ENCODE measurements around the gene SOWAHC. TPM values are rescaled to one million over a fixed set of nuclear protein-coding genes. Genes with fewer than 3 reads are reported as not detected.

The SOWAHC gene
- total and polyA plus RNA-seq, 2 of the 13 experiments (the other 11 are each of a cell fraction or from before 2014, with no cell fraction given): 21.2 to 22.5 TPM

DNA sequence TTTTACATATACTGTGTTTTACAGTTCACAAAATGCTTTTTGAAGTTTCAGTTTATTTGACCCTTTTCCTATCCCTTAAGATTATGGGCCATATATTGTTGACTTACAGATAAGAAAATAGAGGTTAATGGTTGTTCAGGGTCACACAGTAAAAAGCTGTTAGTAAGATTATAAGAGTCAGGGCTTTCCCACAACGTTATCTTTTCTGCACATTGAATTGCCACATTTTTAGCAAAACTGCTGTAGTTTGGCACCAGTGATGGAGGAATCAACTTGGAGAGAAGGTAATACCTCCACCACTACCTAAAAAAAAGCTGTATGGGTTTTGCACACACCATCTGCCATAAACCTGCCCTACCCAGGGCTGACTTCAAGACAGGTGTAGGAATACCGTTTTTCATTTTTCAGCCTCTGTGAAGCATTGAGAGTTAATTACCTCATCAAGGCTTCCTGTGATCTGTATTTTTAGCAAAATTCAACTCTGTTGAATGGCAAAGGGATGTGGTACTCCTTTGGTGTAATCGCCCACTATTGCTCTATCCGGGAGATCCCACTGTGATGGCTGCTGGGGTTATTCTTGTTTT, 5.0 kb downstream of the SOWAHC start:
- Histone ChIP-seq H3K27ac (ENCODE audit: extremely low read length, insufficient read depth, low read length) (no peak overlapping the region), H3K9ac (ENCODE audit: insufficient read depth, low read depth, low read length) (no peak overlapping the region), H4K20me1 (ENCODE audit: insufficient read depth, low read length) (peaks cover 30% of the 10 kb centered on the region), H2AFZ (ENCODE audit: low read length) (no peak overlapping the region), H3K4me1 (ENCODE audit: insufficient read depth, low read length) (peaks cover 52% of the 10 kb centered on the region), H3K36me3 (replicated peaks in 1 of 2; ENCODE audit: control insufficient read depth in 1 of 2, insufficient read depth in 2 of 2, low read length in 2 of 2) (no peaks in the 10 kb centered on the region), H3K4me3 (replicated peaks in 1 of 3; ENCODE audit: insufficient read depth in 1 of 3, low read depth in 2 of 3, low read length in 3 of 3) (no peak overlapping the region), H3K4me2 (ENCODE audit: low read depth, low read length) (peak overlapping the region; percentile 83; the same call in 1 of the 2 replicates), H3K27me3 (ENCODE audit: control insufficient read depth in 1 of 2, insufficient read depth in 2 of 2, low read length in 2 of 2) (no peaks in the 10 kb centered on the region), H3K79me2 (ENCODE audit: insufficient read depth, low read length) (peaks cover 52% of the 10 kb centered on the region), H3K9me3 (ENCODE audit: low read length) (no peaks in the 10 kb centered on the region)
- in situ Hi-C loops (cut with HindIII; ENCODE audit: extremely low pct_ligation_motif_present, low pct_unique_long_range_greater_than_20kb): loop anchor here (5.0 kb wide), 1 partner anchor 43 kb away; no protein-coding TSS in a partner anchor
- WGBS (ENCODE audit: low lambda C conversion rate): 91% methylated on average over 4 of the region's 4 CpGs
- no peak for TF ChIP-seq CC2D1A (CRISPR knock-in tag; IDR thresholded peaks at IDR 0.05)
- no peak for TF ChIP-seq XRCC5 (optimal IDR thresholded peaks at IDR 0.05; ENCODE audit: low read length)
- TF ChIP-seq, protein P1, sequence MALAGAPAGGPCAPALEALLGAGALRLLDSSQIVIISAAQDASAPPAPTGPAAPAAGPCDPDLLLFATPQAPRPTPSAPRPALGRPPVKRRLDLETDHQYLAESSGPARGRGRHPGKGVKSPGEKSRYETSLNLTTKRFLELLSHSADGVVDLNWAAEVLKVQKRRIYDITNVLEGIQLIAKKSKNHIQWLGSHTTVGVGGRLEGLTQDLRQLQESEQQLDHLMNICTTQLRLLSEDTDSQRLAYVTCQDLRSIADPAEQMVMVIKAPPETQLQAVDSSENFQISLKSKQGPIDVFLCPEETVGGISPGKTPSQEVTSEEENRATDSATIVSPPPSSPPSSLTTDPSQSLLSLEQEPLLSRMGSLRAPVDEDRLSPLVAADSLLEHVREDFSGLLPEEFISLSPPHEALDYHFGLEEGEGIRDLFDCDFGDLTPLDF (CRISPR knock-in tag; IDR thresholded peaks at IDR 0.05): no peak
- TF ChIP-seq, protein P2, sequence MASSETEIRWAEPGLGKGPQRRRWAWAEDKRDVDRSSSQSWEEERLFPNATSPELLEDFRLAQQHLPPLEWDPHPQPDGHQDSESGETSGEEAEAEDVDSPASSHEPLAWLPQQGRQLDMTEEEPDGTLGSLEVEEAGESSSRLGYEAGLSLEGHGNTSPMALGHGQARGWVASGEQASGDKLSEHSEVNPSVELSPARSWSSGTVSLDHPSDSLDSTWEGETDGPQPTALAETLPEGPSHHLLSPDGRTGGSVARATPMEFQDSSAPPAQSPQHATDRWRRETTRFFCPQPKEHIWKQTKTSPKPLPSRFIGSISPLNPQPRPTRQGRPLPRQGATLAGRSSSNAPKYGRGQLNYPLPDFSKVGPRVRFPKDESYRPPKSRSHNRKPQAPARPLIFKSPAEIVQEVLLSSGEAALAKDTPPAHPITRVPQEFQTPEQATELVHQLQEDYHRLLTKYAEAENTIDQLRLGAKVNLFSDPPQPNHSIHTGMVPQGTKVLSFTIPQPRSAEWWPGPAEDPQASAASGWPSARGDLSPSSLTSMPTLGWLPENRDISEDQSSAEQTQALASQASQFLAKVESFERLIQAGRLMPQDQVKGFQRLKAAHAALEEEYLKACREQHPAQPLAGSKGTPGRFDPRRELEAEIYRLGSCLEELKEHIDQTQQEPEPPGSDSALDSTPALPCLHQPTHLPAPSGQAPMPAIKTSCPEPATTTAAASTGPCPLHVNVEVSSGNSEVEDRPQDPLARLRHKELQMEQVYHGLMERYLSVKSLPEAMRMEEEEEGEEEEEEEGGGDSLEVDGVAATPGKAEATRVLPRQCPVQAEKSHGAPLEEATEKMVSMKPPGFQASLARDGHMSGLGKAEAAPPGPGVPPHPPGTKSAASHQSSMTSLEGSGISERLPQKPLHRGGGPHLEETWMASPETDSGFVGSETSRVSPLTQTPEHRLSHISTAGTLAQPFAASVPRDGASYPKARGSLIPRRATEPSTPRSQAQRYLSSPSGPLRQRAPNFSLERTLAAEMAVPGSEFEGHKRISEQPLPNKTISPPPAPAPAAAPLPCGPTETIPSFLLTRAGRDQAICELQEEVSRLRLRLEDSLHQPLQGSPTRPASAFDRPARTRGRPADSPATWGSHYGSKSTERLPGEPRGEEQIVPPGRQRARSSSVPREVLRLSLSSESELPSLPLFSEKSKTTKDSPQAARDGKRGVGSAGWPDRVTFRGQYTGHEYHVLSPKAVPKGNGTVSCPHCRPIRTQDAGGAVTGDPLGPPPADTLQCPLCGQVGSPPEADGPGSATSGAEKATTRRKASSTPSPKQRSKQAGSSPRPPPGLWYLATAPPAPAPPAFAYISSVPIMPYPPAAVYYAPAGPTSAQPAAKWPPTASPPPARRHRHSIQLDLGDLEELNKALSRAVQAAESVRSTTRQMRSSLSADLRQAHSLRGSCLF (CRISPR knock-in tag; IDR thresholded peaks at IDR 0.05; ENCODE audit: borderline replicate concordance): no peak
- TF ChIP-seq ZC3H13 (CRISPR knock-in tag; IDR thresholded peaks at IDR 0.05): peak; percentile 94
- peak; percentile 43; the same call in 1 of the 2 replicates for TF ChIP-seq POLR2G (IDR thresholded peaks at IDR 0.05; ENCODE audit: low read depth, low read length)
- TF ChIP-seq, protein P3, sequence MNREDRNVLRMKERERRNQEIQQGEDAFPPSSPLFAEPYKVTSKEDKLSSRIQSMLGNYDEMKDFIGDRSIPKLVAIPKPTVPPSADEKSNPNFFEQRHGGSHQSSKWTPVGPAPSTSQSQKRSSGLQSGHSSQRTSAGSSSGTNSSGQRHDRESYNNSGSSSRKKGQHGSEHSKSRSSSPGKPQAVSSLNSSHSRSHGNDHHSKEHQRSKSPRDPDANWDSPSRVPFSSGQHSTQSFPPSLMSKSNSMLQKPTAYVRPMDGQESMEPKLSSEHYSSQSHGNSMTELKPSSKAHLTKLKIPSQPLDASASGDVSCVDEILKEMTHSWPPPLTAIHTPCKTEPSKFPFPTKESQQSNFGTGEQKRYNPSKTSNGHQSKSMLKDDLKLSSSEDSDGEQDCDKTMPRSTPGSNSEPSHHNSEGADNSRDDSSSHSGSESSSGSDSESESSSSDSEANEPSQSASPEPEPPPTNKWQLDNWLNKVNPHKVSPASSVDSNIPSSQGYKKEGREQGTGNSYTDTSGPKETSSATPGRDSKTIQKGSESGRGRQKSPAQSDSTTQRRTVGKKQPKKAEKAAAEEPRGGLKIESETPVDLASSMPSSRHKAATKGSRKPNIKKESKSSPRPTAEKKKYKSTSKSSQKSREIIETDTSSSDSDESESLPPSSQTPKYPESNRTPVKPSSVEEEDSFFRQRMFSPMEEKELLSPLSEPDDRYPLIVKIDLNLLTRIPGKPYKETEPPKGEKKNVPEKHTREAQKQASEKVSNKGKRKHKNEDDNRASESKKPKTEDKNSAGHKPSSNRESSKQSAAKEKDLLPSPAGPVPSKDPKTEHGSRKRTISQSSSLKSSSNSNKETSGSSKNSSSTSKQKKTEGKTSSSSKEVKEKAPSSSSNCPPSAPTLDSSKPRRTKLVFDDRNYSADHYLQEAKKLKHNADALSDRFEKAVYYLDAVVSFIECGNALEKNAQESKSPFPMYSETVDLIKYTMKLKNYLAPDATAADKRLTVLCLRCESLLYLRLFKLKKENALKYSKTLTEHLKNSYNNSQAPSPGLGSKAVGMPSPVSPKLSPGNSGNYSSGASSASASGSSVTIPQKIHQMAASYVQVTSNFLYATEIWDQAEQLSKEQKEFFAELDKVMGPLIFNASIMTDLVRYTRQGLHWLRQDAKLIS (CRISPR knock-in tag; IDR thresholded peaks at IDR 0.05): no peak
- TF ChIP-seq, protein P4, sequence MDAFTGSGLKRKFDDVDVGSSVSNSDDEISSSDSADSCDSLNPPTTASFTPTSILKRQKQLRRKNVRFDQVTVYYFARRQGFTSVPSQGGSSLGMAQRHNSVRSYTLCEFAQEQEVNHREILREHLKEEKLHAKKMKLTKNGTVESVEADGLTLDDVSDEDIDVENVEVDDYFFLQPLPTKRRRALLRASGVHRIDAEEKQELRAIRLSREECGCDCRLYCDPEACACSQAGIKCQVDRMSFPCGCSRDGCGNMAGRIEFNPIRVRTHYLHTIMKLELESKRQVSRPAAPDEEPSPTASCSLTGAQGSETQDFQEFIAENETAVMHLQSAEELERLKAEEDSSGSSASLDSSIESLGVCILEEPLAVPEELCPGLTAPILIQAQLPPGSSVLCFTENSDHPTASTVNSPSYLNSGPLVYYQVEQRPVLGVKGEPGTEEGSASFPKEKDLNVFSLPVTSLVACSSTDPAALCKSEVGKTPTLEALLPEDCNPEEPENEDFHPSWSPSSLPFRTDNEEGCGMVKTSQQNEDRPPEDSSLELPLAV (CRISPR knock-in tag; conservative IDR thresholded peaks at IDR 0.05; ENCODE audit: low read depth): no peak
- peak; percentile 77 for TF ChIP-seq RBM22 (optimal IDR thresholded peaks at IDR 0.05; ENCODE audit: low read length)
- intact Hi-C loops (cut with micrococcal nuclease; ENCODE audit: unreplicated experiment): no loop called here
- ChIA-PET POLR2A (interaction anchor here (5.6 kb wide), 1 partner anchor 25 kb away, joined by 55 read pairs; no protein-coding TSS in a partner anchor), CTCF (ENCODE audit: low intra/inter-chr PET ratio, low total read pairs) (no interaction called here)
- DNase-seq (ENCODE audit: low spot score): no peak
- no TSS peak for BruUV-seq (replicated peaks)
- FAIRE-seq: no peak
- no peak for ATAC-seq
